ENCODE results near the gene KRTAP4-2.
"Not testable (repeated sequence)": the region's sequence is repeated elsewhere in the genome, so short reads cannot be mapped to it uniquely, and the experiment has no call there.

DNA sequence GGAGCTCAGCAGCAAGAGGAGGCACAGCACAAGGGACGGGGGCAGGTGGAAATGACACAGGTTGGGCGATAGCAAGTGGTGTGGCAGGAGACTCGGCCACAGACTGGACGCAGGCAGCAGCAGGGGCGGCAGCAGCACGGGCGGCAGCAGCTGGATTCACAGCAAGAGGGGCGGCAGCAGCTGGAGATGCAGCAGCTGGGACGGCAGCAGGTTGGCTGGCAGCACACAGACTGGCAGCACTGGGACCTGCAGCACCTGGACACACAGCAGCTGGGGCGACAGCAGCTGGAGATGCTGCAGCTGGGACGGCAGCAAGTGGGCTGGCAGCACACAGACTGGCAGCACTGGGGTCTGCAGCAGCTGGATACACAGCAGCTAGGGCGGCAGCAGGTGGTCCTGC is 38.2 kb downstream of the KRTAP4-2 start:
- TF ChIP-seq, protein P1, sequence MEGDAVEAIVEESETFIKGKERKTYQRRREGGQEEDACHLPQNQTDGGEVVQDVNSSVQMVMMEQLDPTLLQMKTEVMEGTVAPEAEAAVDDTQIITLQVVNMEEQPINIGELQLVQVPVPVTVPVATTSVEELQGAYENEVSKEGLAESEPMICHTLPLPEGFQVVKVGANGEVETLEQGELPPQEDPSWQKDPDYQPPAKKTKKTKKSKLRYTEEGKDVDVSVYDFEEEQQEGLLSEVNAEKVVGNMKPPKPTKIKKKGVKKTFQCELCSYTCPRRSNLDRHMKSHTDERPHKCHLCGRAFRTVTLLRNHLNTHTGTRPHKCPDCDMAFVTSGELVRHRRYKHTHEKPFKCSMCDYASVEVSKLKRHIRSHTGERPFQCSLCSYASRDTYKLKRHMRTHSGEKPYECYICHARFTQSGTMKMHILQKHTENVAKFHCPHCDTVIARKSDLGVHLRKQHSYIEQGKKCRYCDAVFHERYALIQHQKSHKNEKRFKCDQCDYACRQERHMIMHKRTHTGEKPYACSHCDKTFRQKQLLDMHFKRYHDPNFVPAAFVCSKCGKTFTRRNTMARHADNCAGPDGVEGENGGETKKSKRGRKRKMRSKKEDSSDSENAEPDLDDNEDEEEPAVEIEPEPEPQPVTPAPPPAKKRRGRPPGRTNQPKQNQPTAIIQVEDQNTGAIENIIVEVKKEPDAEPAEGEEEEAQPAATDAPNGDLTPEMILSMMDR (IDR thresholded peaks at IDR 0.05) = not testable (repeated sequence)
- TF ChIP-seq ZFX (IDR thresholded peaks at IDR 0.05; ENCODE audit: borderline replicate concordance) = not testable (repeated sequence)

Data from 22Rv1 (cell line).